WTC11 (cell line): ENCODE data around the gene PSMG2.

Experiments used
- CREB1 ChIP-seq: sonication (generic); formaldehyde crosslinking; IDR thresholded peaks from 2 replicates; pipeline ENCODE4 v1.8.0; 2023; ENCODE audit warnings: mild to moderate bottlenecking, missing genetic modification reagents
- FOXK1 ChIP-seq: sonication (generic); formaldehyde crosslinking; IDR thresholded peaks from 2 replicates; pipeline ENCODE4 v1.8.0; 2022; ENCODE audit warnings: mild to moderate bottlenecking, moderate library complexity, missing genetic modification reagents
- NFE2L1 ChIP-seq: sonication (generic); formaldehyde crosslinking; IDR thresholded peaks from 2 replicates; pipeline ENCODE4 v1.8.1; 2023; ENCODE audit warnings: missing genetic modification reagents
- NFYB ChIP-seq: sonication (generic); formaldehyde crosslinking; conservative IDR thresholded peaks from 2 replicates; pipeline ENCODE4 v1.8.0; 2022; ENCODE audit warnings: low read depth, missing genetic modification reagents
- TF ChIP-seq, protein P1 (sequence below): sonication (generic); formaldehyde crosslinking; IDR thresholded peaks from 2 replicates; pipeline ENCODE4 v1.8.1; 2022; ENCODE audit warnings: low read depth, missing genetic modification reagents, borderline replicate concordance
- TF ChIP-seq, protein P2 (sequence below): fragments of 200-600 bp; IDR thresholded peaks from 2 replicates; pipeline ENCODE4 v1.8.0; 2022; ENCODE audit warnings: antibody characterized with exemption

DNA sequence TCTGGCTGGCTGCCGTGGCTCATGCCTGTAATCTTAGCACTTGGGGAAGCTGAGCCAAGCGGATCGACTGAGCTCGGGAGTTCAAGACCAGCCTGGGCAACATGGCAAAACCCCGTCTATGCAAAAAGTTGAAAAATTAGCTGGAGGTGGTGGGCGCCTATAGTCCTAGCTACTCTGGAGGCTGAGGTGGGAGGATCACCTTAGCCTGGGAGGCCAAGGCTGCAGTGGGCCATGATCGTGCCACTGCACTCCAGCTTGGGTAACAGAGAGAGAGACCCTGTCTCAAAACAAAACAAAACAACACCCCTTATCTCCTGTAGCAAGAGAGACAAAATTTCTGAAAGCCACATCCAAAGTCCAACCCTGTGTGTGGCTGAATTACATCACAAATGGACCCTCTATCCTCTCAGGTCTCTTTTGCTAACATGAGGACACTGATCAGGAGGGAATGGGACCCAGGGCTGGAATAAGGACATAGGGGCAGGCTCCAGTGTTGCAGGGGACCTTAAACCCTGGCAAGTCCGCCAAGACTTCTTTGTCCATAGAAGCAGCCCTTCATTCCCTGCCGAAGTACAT lies 64.8 kb downstream of the PSMG2 start:
- TF ChIP-seq, protein P1, sequence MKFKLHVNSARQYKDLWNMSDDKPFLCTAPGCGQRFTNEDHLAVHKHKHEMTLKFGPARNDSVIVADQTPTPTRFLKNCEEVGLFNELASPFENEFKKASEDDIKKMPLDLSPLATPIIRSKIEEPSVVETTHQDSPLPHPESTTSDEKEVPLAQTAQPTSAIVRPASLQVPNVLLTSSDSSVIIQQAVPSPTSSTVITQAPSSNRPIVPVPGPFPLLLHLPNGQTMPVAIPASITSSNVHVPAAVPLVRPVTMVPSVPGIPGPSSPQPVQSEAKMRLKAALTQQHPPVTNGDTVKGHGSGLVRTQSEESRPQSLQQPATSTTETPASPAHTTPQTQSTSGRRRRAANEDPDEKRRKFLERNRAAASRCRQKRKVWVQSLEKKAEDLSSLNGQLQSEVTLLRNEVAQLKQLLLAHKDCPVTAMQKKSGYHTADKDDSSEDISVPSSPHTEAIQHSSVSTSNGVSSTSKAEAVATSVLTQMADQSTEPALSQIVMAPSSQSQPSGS (CRISPR knock-in tag) = no peak
- TF ChIP-seq, protein P2, sequence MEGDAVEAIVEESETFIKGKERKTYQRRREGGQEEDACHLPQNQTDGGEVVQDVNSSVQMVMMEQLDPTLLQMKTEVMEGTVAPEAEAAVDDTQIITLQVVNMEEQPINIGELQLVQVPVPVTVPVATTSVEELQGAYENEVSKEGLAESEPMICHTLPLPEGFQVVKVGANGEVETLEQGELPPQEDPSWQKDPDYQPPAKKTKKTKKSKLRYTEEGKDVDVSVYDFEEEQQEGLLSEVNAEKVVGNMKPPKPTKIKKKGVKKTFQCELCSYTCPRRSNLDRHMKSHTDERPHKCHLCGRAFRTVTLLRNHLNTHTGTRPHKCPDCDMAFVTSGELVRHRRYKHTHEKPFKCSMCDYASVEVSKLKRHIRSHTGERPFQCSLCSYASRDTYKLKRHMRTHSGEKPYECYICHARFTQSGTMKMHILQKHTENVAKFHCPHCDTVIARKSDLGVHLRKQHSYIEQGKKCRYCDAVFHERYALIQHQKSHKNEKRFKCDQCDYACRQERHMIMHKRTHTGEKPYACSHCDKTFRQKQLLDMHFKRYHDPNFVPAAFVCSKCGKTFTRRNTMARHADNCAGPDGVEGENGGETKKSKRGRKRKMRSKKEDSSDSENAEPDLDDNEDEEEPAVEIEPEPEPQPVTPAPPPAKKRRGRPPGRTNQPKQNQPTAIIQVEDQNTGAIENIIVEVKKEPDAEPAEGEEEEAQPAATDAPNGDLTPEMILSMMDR = no peak
- no peak for TF ChIP-seq NFE2L1
- TF ChIP-seq CREB1 (CRISPR knock-in tag) = no peak
- no peak for TF ChIP-seq NFYB (CRISPR knock-in tag)
- TF ChIP-seq FOXK1 = no peak
